GM06990 (cell line): ENCODE results near the gene OR6B2.
A peak's percentile ranks its signal among the peaks of the same experiment; 100 is the strongest.

Experiments used
- DNase-seq: peaks from one replicate; pipeline ENCODE4 v3.0.0-alpha.2; 2011; ENCODE audit not compliant: insufficient read length; ENCODE audit errors: extremely low read depth
- H3K27me3 ChIP-seq: replicated peaks from 2 replicates; pipeline ENCODE4 v1.6.0; 2011; ENCODE audit warnings: low read length; ENCODE audit not compliant: control insufficient read depth, insufficient read depth
- H3K36me3 ChIP-seq: 2 replicates; pipeline ENCODE4 v1.5.1; 2011; ENCODE audit warnings: low read length; ENCODE audit not compliant: control insufficient read depth, insufficient read depth
- H3K4me3 ChIP-seq: replicated peaks from 2 replicates; pipeline ENCODE4 v1.5.1; 2011; ENCODE audit warnings: low read depth, mild to moderate bottlenecking, control low read depth, low read length
- CTCF ChIP-seq: IDR thresholded peaks from 2 replicates; pipeline ENCODE4 v1.5.1; 2011; ENCODE audit warnings: low read length, control low read depth, mild to moderate bottlenecking, inconsistent platforms; ENCODE audit not compliant: insufficient read depth, poor library complexity, severe bottlenecking

Gene OR6B2

GRCh38 chr2:239997686-239998409, 32.4 kb downstream of the OR6B2 start:
- H3K4me3 ChIP-seq, result no peak overlapping the region
- TF ChIP-seq CTCF, result no peak
- H3K36me3 ChIP-seq, result peaks cover 9% of the 10 kb centered on the region
- H3K27me3 ChIP-seq, result no peaks in the 10 kb centered on the region
- no peak for DNase-seq

- H3K27me3 ChIP-seq, result no peaks in the 10 kb centered on the region
- H3K4me3 ChIP-seq, result no peak overlapping the region
- no peak for TF ChIP-seq CTCF
- no peak for DNase-seq
- H3K36me3 ChIP-seq, result peaks cover 12% of the 10 kb centered on the region
Observed at GRCh38 chr2:239994086-239994485, 36.1 kb downstream of the OR6B2 start.

- H3K27me3 ChIP-seq, result no peaks in the 10 kb centered on the region
- TF ChIP-seq CTCF, result no peak
- peaks cover 12% of the 10 kb centered on the region for H3K36me3 ChIP-seq
- no peak overlapping the region for H3K4me3 ChIP-seq
- DNase-seq, result no peak
Observed at GRCh38 chr2:239993291-239993690, 36.9 kb downstream of the OR6B2 start.

- no peak overlapping the region for H3K4me3 ChIP-seq
Observed at GRCh38 chr2:239991689-239992314, 38.4 kb downstream of the OR6B2 start.

GRCh38 chr2:239990966-239991365, 39.3 kb downstream of the OR6B2 start:
- Histone ChIP-seq H3K27me3 (no peaks in the 10 kb centered on the region), H3K4me3 (no peak overlapping the region), H3K36me3 (peaks cover 19% of the 10 kb centered on the region)
- no peak for DNase-seq
- no peak for TF ChIP-seq CTCF

More at GRCh38 chr2:239991689-239992314, 38.4 kb downstream of the OR6B2 start:
- no peaks in the 10 kb centered on the region for H3K27me3 ChIP-seq
- peak; percentile 22 for DNase-seq
- H3K36me3 ChIP-seq, result peaks cover 16% of the 10 kb centered on the region
- peak; percentile 71 for TF ChIP-seq CTCF
